ENCODE measurements around the gene PTPRT. TPM values are rescaled to one million over a fixed set of nuclear protein-coding genes. Genes with fewer than 3 reads are reported as not detected.

Gene PTPRT
- total RNA-seq, 1 experiment from 2014 or later: not detected

DNA sequence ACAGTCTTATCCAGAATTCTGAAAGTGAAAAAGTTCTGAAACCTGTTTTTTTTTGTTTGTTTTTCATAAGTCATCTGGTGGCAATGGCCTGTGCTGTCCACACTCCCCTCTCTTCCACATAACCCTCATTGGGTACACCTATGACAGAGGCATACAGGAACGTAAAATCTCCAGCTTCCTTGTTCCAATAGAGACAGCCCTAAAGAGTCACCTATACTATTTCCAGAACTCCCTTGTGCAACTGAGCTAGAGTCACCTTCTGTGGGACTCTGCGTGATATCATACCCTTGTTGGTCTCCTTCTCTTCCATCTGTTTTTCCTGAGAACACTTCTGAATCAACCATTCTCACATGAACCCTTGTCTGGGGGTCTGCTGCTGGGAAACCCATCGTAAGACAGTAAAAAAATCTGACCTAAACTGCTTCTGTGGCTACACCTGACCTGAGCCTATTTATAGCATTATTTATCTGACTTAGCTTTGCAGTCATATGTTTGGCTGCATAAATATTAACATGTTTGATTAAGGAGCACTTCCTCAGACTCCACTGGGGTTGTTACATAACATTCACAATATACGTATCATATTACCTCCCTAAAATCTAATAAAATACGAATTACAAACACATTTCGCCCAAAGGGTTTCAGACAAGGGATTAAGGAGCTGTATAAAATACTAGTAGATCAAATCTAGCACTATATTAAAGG lies 151.9 kb downstream of the PTPRT start:
- H3K4me1 ChIP-seq (ENCODE audit: insufficient read depth, low read length): no peaks in the 10 kb centered on the region

DNA sequence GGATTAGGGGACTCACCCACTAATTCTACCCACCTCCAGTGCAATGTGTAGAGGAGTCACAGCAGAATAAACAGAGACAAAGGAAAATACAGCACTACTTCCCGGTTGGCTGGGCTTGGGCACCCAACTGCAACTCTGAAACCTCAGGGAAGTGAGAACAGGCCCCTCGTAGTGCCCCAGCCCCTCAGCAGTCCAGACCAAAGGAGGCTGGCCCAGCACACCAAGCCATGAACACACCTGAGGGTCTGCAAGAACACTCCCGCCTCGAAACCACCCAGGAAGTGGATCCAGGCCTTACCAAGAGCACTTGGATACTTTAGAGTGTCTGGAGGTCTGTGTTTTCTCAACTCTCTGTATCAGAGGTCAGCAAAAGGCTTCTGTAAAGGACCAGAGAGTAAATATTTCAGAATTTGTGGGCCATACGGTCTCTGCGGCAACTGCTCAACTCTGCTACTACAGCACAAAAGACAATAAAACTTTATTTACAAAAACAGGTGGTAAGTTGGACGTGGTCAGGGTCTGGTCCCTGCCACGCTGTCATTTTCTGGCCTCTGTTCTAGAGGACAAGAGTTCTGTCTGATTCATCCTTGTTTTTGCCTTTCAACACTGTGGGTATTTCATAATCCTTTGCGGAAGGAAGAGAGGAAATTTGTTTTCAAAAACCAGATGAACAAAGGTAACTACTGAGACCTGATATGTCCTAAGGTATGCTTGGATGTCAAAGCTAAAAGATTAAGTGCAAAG lies 154.6 kb downstream of the PTPRT start:
- Histone ChIP-seq H3F3A (ENCODE audit: low read length, unreplicated experiment) (no peaks in the 10 kb centered on the region), H3K4me1 (ENCODE audit: insufficient read depth, low read length) (no peaks in the 10 kb centered on the region), H3K9me2 (replicated peaks; ENCODE audit: low read length) (no peaks in the 10 kb centered on the region), H3K79me2 (ENCODE audit: low read length) (no peaks in the 10 kb centered on the region), H3K36me3 (ENCODE audit: low read depth, low read length) (no peaks in the 10 kb centered on the region), H3K4me2 (ENCODE audit: low read length) (no peak overlapping the region), H3K27me3 (ENCODE audit: low read length) (no peaks in the 10 kb centered on the region), H3K4me3 (ENCODE audit: low read length) (no peak overlapping the region), H2AFZ (ENCODE audit: low read length) (no peak overlapping the region), H3K9me3 (ENCODE audit: low read length) (peaks cover 28% of the 10 kb centered on the region; the same call in 1 of the 2 replicates), H4K20me1 (ENCODE audit: low read length) (no peaks in the 10 kb centered on the region), H3K9ac (ENCODE audit: low read length) (no peak overlapping the region), H3K27ac (ENCODE audit: low read length) (no peak overlapping the region)
- ChIA-PET POLR2A (ENCODE audit: unreplicated experiment) (no interaction called here), CTCF (no interaction called here)
- BruUV-seq (replicated peaks): no TSS peak
- no peak for DNase-seq
- no peak for TF ChIP-seq EZH2 (IDR thresholded peaks at IDR 0.05; ENCODE audit: low read length, unreplicated experiment)
- TF ChIP-seq, protein P1, sequence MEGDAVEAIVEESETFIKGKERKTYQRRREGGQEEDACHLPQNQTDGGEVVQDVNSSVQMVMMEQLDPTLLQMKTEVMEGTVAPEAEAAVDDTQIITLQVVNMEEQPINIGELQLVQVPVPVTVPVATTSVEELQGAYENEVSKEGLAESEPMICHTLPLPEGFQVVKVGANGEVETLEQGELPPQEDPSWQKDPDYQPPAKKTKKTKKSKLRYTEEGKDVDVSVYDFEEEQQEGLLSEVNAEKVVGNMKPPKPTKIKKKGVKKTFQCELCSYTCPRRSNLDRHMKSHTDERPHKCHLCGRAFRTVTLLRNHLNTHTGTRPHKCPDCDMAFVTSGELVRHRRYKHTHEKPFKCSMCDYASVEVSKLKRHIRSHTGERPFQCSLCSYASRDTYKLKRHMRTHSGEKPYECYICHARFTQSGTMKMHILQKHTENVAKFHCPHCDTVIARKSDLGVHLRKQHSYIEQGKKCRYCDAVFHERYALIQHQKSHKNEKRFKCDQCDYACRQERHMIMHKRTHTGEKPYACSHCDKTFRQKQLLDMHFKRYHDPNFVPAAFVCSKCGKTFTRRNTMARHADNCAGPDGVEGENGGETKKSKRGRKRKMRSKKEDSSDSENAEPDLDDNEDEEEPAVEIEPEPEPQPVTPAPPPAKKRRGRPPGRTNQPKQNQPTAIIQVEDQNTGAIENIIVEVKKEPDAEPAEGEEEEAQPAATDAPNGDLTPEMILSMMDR (conservative IDR thresholded peaks at IDR 0.05; ENCODE audit: low read depth, low read length): no peak
- no peak for TF ChIP-seq EZH2phosphoT487 (IDR thresholded peaks at IDR 0.05; ENCODE audit: borderline replicate concordance, low read length)
- intact Hi-C loops (cut with micrococcal nuclease): no loop called here
- no peak for ATAC-seq

More for the DNA sequence above, 151.9 kb downstream of the PTPRT start:
- no peak overlapping the region for H3K27ac ChIP-seq (ENCODE audit: low read length)
- H3F3A ChIP-seq (ENCODE audit: low read length, unreplicated experiment): no peaks in the 10 kb centered on the region
- no peak overlapping the region for H2AFZ ChIP-seq (ENCODE audit: low read length)
- H3K4me2 ChIP-seq (ENCODE audit: low read length): no peak overlapping the region
- ATAC-seq: no peak
- intact Hi-C loops (cut with micrococcal nuclease): no loop called here
- no peaks in the 10 kb centered on the region for H3K27me3 ChIP-seq (ENCODE audit: low read length)
- no peaks in the 10 kb centered on the region for H3K36me3 ChIP-seq (ENCODE audit: low read depth, low read length)
- CTCF ChIA-PET: no interaction called here
- H3K4me3 ChIP-seq (ENCODE audit: low read length): no peak overlapping the region
- no peak overlapping the region for H3K9ac ChIP-seq (ENCODE audit: low read length)
- no peaks in the 10 kb centered on the region for H3K79me2 ChIP-seq (ENCODE audit: low read length)
- TF ChIP-seq, protein P1 (conservative IDR thresholded peaks at IDR 0.05; ENCODE audit: low read depth, low read length): no peak
- no peak for TF ChIP-seq EZH2 (IDR thresholded peaks at IDR 0.05; ENCODE audit: low read length, unreplicated experiment)
- TF ChIP-seq EZH2phosphoT487 (IDR thresholded peaks at IDR 0.05; ENCODE audit: borderline replicate concordance, low read length): no peak
- no peak for DNase-seq
- POLR2A ChIA-PET (ENCODE audit: unreplicated experiment): no interaction called here
- BruUV-seq (replicated peaks): no TSS peak
- H3K9me3 ChIP-seq (ENCODE audit: low read length): peaks cover 16% of the 10 kb centered on the region; the same call in 1 of the 2 replicates
- no peaks in the 10 kb centered on the region for H4K20me1 ChIP-seq (ENCODE audit: low read length)
- H3K9me2 ChIP-seq (replicated peaks; ENCODE audit: low read length): no peaks in the 10 kb centered on the region

DNA sequence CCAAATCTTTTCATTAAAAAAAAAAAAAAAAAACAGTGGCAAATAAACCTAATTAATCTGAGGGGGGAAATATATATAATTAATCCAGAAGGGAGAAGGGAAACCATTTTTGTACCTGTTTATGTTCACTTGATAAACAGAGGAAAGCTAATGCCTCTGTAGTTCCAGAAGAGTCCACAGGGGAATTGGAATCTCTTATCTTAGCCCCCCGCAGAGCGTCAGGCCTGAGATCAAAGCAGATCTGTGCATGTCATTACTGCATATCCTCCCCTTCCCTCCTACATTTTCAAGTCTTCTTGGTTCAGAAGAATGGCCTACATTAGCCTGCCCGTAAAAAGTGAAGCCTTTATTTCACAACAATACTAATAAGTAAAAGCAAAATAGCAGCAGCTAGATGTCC lies 157.2 kb downstream of the PTPRT start:
- CTCF ChIA-PET: no interaction called here
- intact Hi-C loops (cut with micrococcal nuclease): no loop called here

More for the DNA sequence above, 157.2 kb downstream of the PTPRT start:
- no peaks in the 10 kb centered on the region for H3K9me2 ChIP-seq (replicated peaks; ENCODE audit: low read length)
- H3K27ac ChIP-seq (ENCODE audit: low read length): no peak overlapping the region
- no peaks in the 10 kb centered on the region for H3K79me2 ChIP-seq (ENCODE audit: low read length)
- no peaks in the 10 kb centered on the region for H3K36me3 ChIP-seq (ENCODE audit: low read depth, low read length)
- no peak overlapping the region for H2AFZ ChIP-seq (ENCODE audit: low read length)
- BruUV-seq (replicated peaks): no TSS peak
- H3K9ac ChIP-seq (ENCODE audit: low read length): no peak overlapping the region
- peaks cover 35% of the 10 kb centered on the region for H3K9me3 ChIP-seq (ENCODE audit: low read length)
- H3K4me3 ChIP-seq (ENCODE audit: low read length): no peak overlapping the region
- ATAC-seq (no peak), DNase-seq (no peak)
- no peaks in the 10 kb centered on the region for H3K4me1 ChIP-seq (ENCODE audit: insufficient read depth, low read length)
- H3F3A ChIP-seq (ENCODE audit: low read length, unreplicated experiment): no peaks in the 10 kb centered on the region
- POLR2A ChIA-PET (ENCODE audit: unreplicated experiment): no interaction called here
- H3K4me2 ChIP-seq (ENCODE audit: low read length): no peak overlapping the region
- TF ChIP-seq, protein P1 (conservative IDR thresholded peaks at IDR 0.05; ENCODE audit: low read depth, low read length): no peak
- no peak for TF ChIP-seq EZH2 (IDR thresholded peaks at IDR 0.05; ENCODE audit: low read length, unreplicated experiment)
- TF ChIP-seq EZH2phosphoT487 (IDR thresholded peaks at IDR 0.05; ENCODE audit: borderline replicate concordance, low read length): no peak
- H3K27me3 ChIP-seq (ENCODE audit: low read length): no peaks in the 10 kb centered on the region
- H4K20me1 ChIP-seq (ENCODE audit: low read length): no peaks in the 10 kb centered on the region

Measured in PC-3 (cell line).